SKM-1 (cell line): ENCODE data around the gene SLC4A5.

Source experiments
- DNase-seq: peaks from one replicate; lab custom pipeline; 2025; ENCODE audit not compliant: unreplicated experiment; lab: John Stamatoyannopoulos, UW

SLC4A5 gene

DNA sequence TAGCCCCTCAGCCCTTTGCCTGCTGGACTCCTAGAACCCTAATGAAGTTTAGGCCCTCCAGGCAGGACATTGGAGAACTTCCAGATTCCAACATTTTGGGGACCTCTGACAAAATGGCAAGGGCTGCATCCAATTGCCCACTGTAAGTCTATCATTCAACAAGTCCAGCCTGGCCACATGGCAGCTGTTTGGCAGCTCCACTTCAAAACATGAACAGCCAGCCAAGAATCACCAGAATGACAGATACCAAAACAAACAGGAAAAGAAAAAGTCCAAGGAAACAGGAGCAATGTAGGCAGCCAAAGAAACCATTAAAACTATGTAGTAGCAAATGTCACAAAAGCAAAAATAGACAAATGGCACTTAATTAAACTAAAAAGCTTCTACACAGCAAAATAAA is 25.5 kb downstream of the SLC4A5 start:
- DNase-seq, result no peak

DNA sequence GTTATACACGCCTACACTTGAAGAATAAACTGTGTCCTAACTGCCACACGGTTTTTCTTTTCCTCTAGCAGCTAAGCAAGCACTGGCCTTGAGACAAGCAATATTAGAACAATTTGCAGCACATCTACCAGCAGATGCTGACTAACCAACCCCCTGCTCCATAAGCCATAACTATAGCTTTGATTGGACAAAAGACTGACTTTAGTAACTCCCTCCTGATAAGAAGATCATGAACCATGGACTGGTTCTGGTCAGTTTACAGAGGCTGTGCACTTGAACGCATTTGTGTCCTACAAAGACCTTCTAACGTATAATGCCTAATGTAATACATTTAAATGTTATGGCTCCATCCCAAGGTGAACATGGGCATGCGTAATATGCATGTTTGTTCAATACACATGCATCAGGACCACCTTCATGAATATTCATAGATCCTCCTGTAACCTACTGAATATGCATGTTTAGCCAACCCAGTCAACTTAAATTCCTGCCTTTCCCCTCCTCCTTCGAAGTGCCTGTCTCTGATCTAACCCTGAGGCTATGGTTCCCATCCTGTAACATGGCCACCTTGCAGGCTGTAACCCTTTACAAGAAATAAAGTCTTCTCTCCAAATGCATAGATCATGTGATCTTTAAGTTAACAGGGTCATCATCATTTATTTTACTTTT is 26.5 kb downstream of the SLC4A5 start:
- no peak for DNase-seq

DNA sequence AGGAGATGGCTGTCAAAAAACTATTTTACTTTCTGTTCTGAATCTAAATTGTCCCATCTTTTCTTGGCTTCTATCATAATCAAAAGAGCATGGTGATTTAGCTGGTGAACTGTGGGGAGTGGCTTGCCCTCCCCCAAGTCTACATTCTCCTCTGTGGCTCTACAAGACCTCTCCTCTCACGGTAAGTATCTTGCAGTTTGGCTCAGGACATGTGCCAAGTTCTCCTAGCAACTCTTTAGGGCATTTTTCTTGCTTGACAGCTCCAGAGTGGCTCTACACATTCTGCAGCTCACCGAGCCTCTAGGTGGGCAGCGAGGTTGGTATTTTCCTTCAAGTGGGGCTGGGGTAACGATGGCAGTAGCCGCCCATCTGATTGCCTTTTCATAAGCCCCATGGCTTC is 29.1 kb downstream of the SLC4A5 start:
- DNase-seq, result no peak

DNA sequence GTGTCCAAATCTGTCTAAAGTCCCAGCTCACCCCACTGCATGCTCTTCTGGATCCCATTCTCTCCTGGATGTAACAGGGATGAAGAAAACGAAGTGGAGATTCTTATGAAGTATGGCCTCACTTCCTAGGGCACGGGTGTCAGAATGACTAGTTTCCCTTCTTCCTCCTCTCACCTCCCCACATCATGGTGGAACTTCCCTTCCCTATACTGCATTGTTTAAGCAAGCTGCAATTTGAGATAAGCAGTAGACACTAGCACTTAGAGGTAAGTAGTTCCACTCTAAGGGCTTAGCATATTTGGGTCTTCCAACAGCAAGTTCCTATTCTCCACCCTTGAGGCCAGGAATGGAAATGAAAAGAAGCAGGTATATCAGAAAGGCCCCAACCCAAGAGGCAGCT is 29.7 kb downstream of the SLC4A5 start:
- no peak for DNase-seq

DNA sequence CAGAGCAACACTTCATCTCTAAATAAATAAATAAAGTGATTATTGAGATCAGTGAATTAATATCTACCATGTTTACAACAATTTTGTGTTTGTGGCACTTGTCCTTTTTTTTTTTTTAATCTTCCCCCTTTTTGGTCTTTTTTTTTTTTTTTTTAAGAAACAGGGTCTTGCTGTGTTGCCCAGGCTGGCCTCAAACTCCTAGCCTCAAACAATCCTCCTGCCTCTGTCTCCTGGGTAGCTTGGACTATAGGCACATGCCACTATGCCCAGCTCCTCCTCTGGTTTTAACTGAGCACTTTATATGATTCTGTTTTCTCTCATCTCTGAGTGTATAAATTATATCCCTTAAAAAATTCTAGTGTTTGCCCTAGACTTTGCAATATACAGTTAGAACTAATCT is 30.3 kb downstream of the SLC4A5 start:
- no peak for DNase-seq

DNA sequence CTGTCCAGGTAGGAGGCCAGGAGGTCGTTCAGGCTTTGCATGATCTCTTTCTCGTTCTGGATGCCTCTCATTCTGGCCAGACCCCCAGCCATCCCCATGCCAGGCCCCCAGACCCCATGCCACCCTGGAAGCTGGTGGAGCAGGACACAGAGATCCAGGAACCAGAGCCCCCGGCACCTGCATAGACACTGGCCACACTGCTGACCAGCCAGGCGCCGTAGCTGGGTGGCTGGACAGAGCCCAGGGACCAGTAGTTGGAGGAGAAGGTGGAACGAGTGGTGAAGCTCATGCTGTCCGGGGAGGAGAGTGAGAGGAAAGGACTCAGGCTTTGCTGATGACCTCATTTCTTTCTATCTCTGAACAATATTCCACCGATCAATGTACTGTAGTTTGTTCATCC is 35.5 kb downstream of the SLC4A5 start:
- no peak for DNase-seq

DNA sequence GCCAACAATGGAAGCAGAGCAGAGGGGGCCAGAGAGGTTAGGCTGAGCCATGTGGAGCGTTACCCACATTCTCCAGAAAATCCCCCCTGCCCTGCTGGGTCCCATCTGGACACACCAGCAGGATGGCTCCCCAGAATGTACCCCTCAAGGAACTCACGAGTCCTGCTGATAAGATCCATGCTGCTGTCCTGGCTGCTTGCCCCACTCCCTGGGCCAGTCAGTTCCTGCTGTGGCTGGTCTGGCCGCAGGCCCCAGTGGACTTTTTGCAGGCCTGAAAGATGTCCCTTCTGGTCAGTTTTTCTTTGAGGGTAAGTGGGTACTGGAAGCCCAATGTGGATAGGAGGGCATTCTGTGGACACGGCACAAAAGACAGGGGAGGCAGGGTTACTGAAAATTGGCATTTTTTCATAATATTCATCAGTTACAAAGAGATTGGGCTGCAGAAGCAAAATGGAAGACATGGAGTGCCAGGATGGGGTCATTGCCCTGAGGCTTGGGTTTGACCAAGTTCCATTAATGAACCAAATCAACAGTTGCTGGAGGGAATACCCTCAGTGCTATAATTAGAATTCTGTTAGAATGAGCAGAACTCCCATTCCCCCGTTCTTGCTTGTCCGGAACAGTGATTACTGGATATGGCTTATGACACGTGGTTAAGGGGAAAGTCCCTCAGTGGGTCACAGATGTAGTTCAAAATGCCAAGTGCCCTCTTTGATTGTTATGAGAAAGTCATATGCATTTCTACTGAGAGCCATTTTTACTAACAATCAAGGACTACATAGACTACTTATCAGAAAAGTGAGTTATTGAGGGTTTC is 38.7 kb downstream of the SLC4A5 start:
- DNase-seq, result no peak

DNA sequence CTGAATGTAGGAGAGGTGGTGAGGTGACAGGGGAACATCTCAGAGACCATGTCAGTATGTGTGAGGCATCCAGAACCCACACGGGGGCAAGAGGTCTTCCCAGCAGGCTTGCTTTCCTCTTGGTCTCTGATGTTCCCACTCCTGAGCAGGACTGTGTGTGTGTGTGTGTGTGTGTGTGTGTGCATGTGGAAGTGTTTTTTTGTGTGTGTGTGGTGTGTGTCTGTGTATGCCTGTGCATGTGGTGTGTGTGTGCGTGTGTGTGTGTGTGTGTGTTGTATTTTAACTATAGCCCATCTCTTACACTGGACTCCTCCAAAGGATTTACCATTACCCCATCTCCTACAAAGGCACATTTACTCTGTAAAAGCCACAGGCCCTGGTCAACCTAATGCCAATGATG is 40.4 kb downstream of the SLC4A5 start:
- DNase-seq, result no peak

DNA sequence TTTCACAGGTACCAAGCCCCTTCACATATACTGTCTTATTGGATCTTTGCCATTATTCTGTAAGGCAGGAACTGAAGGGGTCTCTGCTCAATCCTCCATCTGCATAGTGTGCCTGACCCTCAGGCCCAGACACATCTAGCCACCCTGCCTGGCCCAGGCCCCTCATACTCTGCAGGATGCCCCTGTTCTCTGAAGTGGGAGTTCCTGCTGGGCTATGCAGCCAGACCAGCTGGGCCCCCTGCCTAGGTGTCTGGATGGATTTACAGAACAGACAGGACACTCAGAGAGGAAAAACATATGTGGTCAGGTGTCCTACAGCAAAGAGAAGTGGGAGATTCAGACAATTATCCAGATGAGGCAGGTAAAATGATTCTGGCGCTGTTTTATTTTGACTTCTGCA is 42.0 kb downstream of the SLC4A5 start:
- DNase-seq, result no peak

DNA sequence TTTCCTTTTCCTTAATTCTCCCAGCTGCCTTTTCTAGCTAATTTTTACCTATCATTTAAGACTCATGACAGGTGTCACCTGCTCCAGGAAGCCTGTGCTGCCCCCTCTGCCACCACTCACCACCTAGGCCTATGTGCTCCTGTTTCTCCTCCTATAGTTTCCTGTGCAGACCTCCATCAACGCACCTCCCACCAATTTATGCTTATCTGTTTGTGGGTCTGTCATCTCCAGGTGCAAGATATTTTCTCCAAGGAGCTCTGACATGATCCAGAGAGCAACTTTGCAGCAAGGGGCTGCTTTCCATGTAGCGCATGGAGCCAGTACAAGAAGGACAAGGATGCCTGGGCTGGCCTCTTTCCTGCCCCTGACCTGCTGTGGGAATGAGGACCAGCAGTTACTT is 42.7 kb downstream of the SLC4A5 start:
- DNase-seq, result no peak

DNA sequence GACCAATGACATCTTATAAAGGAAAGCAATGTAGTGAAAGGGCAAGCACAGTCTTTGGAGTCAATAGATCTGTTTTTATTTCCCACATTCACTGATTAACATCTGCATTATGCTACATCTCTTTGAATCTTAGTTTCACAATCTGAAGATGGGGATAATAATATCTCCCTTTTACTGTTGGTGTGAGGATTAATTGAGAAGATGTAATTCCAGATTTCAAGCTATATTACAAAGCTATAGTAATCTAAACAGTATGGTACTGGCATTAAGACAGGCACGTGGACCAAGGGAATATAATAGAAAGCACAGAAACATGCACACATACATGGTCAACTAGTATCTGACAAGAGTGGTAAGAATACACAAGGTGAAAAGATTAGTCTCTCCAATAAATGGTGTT is 45.3 kb downstream of the SLC4A5 start:
- no peak for DNase-seq

DNA sequence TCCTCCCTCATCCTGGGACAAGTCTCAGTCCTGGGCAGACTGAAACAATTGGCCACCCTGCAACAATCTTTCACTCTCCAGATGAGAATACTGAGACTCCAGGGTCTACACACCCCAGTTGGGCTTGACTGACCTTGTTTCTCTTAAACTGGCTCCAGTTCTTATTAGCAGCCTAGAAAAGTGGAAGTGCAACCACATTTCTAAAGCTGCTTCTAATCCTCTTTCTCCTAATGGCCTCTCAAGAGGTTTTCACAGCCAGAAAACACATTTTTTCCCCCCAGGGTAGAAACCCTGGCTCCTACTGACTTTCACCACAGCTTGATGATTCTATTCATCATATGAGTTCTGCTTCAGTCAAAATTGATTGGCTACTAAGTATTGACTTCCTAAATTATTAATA is 45.8 kb downstream of the SLC4A5 start:
- DNase-seq, result no peak

DNA sequence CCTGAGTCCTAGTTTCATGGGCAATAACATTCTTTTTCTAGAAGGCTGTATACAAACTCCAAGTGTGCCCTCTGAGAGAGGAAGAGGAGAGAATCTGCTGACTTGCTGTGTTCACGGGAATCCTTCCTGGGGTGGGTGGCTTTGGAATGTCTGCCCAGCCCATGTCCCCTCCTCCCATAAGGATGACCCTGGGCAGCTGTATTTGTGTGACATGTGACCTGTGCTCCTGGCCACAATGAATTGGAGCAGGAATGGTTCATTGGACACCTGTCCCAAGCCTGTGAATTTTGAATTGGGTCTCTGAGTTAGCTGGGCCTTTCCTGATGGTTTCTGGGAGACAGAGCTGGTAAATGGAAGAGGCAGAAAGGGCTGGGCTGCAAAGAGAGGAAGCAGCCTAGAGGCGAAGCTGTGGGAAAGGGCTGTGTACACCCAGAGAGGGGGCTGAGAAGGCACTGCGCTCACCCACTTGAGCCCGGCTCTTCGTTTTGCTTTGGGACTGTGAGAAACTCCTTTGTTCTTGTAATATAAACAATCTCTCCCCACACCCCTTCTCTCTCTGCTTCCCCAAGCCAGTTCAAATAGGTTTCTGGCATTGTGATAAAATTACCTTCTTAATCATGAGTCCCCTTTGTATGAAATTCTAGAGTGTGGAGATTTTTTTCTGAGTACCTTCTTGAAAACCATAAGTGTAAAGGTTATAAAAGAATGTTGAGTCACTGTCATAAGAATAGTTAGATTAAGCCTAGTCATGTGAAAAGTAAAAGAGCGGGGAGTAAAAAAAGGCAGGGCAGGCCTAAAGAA is 49.8 kb downstream of the SLC4A5 start:
- DNase-seq, result no peak

DNA sequence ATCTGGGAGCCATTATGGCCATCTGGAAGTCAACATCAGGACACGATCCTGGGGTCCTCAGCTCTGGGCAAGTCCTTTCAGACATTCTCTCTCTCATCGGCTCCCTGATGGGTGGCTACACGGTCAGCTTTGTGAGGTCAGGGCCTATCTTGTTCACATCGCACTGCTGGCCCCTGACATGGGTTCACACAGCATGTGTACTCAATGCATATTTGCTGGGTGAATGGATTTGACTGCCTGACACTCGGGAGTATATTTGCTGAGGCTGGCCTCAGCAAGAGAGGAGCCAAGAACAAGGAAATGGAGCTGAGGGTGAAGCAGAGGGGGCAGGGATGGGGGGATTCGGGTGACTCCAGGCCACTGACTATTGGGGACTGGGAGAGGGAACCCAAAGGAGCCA is 50.5 kb downstream of the SLC4A5 start:
- no peak for DNase-seq

DNA sequence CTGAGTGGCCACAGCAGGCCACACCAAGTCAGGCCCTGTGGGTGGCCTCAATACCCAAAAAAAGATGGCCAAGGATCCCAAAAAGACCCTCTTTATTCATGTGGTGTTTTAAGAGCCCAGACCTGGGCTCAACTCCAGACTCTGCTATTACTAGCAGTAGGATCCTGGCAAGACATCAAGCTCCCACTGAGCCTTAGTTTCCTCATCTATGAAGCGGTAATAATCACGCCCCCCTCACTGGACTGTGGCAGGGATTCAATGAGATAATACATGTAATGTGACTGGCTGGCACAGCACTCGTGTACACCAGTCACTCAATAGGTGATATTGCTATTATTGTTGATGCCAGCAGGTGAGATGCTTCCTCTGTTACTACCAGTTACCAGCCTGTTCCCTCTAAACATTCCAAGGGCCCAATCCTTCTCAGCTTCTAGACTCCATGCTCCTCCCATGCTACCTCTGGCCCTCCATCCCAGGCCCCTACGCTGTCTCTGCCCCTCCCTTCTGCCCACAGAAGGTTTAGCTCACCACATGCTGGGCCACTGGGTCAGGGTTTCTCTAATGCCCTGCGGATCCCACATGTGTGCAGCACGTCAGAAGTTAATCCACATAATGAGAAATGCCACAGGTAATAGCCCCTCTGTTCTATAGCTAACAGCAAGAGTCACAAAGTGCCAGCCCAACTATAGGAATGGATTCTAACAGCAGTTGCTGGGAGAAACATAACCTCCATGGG is 51.2 kb downstream of the SLC4A5 start:
- DNase-seq, result no peak

DNA sequence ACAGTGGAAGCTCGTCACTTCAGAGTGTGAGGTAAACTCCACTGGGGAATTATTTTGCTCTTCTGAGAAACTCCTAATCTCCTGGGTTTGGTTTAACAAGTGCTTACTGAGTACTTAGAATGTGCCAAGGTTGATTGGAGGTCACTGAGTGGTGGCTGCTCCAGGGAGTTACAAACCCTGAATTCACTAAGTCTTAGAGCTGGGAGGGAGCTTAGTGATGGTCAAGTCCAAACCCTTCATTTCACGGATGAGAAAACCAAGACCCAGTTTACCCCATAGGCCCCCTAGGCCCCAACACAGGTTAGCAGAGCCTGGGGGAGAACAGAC is 52.0 kb downstream of the SLC4A5 start:
- DNase-seq, result no peak

DNA sequence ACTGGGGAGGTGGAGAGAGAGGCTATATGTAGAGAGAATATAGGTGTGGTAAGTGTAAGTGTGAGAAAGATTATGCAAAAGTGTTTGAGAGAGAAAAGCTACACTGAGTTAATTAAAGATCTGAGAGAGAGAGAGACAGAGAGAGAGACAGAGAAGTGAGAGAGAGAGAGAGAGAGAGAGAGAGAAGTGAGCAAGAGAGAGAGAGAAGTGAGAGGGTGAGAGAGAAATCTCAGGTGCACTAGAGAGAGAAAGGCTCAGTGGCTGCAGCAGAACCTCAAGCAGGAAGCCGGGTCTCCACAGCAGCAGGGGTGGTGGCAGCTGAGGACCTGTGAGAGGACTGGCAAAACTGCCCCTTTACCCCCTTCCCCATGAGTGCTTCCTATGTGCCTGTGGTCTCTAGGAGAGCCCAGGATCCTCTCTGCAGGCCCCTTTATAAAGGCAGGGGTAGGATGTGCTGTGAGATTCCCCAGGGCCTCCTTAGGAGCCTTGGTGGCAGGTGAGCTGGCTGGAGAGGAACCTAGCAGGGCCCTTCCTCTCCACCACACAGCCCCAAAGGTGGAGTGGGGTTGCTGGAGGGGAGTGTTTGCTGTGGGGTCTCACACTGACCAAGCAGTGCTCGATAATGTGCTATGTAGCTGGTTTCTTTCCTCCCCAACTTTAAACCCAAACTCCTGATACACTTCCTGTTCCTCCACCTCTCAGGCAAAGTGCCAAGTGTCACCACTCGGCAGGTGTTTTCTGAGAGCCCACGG is 52.6 kb downstream of the SLC4A5 start:
- DNase-seq, result no peak

DNA sequence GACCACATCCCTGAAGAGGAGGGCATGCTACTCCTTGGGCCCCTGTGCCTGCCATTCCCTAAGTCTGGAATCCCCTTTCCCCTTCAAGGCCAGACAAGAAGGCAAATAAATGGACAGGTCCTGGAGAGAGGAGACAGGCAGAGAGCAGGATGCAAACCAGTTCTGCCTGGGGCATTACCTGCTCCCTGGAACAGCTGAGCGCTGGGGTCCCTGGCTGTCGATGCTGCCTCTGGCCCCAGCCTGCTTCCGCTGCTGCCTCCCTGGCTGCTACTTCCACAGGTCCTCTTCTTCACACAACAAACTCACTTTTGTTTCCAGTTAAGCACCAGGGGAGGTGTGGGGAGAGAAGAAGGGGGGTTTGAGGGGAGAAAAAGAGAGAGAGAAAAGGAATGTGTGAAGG is 53.1 kb downstream of the SLC4A5 start:
- no peak for DNase-seq

DNA sequence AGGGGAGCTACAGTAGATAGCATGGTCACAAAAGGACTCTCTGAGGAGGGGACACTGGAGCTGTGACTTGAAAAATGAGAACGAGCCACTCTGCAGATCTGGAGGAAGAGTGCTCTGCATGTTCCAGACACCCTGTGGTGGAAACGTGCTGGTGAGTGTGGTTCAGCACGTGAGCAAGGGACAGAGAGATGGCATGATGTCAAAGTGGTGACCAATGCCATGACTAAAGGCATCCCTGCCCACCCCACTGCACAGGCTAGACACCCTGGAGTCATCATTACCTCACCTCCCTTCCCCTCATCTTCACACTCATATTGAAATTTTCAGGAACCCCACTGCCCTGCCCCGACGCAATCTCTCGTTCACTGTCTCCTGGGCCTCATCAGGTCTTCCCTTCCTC is 56.5 kb downstream of the SLC4A5 start:
- DNase-seq, result no peak

DNA sequence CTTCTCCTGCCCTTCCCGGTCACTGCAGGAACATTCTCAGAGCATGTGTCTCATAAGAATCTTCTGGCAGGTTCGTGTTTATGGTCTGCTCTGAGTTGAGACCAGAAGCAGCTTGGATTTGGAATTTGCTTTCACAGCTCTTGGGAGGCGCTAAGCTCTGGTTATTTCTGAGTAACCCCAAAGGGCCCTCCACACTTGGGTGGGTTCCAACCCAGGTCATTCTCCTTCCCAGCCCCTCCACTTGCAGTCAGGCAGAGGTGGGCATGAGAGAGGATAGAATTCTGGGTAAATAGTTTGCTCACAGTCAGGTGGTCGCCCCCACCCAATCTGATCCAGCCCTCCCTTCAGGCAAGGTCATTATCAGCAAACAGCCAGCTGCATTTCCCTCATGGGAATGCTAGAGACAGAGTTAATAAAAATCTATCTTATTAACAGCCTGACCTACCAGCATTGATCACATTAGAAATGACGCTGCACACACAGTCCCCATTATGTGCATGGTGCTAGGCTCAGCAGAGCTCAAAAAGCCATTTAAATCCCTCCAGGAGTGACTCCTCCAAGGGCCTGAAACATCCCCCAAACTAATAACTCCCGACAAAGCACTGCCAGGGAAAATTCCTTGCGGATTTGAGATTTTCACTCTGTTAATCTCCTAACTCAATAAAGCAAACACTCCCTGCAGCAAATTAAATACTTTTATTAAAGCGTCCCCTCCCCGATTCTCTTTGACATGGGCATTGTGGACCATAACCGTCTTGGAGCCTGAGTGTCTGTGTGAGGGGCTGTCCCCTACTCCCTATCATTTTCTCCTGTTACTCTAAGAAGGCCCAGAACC is 61.9 kb downstream of the SLC4A5 start:
- DNase-seq, result no peak
